ENCODE results near the gene SQSTM1. TPM values are rescaled to one million over a fixed set of nuclear protein-coding genes. Genes with fewer than 3 reads are reported as not detected.

Gene SQSTM1
- 366 and 589 TPM in 2 replicates for polyA plus RNA-seq (2011; rRNA removed)
- polyA minus RNA-seq (2011; rRNA and poly(A)+ RNA removed), result 215 and 259 TPM in 2 replicates

DNA sequence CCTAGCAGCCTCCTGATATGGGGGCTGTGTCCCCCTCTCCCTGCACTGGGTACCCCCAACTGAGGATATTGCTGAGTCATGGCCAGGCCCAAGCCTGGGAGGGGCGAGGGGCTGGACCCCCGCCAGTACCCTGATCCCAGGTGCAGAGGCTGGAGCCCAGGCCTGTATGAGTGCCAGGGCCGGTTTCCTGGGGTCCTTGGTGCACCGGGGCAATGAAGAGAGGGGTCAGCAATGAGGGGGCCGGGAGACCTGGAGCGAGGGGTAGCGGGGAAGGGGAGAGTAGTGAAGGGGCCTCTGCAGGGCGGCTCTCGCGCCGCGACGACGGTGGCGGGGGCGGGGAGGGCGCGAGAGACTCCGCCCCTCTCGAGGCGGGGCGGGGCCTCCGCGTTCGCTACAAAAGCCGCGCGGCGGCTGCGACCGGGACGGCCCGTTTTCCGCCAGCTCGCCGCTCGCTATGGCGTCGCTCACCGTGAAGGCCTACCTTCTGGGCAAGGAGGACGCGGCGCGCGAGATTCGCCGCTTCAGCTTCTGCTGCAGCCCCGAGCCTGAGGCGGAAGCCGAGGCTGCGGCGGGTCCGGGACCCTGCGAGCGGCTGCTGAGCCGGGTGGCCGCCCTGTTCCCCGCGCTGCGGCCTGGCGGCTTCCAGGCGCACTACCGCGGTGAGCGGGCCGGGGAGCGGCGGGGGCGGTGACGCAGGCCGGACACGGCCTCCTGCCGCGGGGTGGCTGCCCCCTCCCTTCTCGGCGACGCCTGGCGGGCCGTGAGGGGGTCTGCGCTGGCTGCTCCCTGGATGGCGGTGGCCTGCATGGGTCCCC, at the start of gene SQSTM1:
SQSTM1 (plus strand) TSS at position 423 of the 815 bp plus-strand sequence; CDS start at position 455, 32 bp downstream.
- ChIA-PET POLR2A (interaction anchor here (0.6 to 2.9 kb wide), 12 partner anchors 10 to 224 kb away, joined by 3 to 14 read pairs (median 6); partner anchors contain the start of genes HNRNPH1 and MAML1), CTCF (no interaction called here)
- H3K27ac ChIP-seq (ENCODE audit: low read depth, low read length), result peak within 1 kb of the TSS; percentile 99
- TF ChIP-seq, protein P1, sequence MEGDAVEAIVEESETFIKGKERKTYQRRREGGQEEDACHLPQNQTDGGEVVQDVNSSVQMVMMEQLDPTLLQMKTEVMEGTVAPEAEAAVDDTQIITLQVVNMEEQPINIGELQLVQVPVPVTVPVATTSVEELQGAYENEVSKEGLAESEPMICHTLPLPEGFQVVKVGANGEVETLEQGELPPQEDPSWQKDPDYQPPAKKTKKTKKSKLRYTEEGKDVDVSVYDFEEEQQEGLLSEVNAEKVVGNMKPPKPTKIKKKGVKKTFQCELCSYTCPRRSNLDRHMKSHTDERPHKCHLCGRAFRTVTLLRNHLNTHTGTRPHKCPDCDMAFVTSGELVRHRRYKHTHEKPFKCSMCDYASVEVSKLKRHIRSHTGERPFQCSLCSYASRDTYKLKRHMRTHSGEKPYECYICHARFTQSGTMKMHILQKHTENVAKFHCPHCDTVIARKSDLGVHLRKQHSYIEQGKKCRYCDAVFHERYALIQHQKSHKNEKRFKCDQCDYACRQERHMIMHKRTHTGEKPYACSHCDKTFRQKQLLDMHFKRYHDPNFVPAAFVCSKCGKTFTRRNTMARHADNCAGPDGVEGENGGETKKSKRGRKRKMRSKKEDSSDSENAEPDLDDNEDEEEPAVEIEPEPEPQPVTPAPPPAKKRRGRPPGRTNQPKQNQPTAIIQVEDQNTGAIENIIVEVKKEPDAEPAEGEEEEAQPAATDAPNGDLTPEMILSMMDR (IDR thresholded peaks at IDR 0.05; ENCODE audit: low read depth, low read length), result no peak
- no peaks in the 10 kb centered on the region; the same call in 1 of the 2 replicates for H3K9me3 ChIP-seq (ENCODE audit: control insufficient read depth, insufficient read depth, low read length)
- H3K27me3 ChIP-seq (ENCODE audit: control insufficient read depth, insufficient read depth, low read length), result no peaks in the 10 kb centered on the region
- peak; percentile 55 for DNase-seq (ENCODE audit: low read depth, low spot score)
- peak within 1 kb of the TSS; percentile 94 for H3K4me3 ChIP-seq (ENCODE audit: low read depth, low read length)

DNA sequence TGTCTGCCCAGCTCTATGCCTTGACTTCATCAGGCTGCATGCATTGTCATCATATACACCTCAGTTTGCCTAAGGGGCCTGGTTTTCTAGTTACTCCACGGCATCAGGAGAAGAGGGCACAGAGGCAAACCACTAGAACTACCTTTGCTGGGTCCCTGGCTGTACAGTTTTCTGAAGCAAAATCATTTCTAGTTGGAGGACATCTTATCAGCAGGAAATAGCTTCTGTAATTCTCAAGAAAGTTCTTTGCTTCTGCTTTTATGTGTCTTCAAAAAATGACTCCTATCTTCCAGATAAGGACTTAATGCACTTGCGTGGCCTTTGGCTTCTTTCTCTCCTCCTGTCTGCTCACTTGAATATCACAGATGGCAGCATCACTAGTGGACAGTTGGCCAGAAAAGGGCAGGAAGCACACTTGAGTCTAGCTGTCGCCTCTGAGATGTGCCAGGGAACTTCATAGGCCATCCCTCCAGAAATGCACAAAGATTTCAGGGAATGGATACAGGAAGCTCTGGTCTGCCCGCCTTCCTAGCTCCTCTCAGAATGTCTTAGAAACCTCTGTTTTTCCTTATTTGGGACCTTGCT, 49.3 kb upstream of the SQSTM1 start:
- Histone ChIP-seq H3K27me3 (ENCODE audit: control insufficient read depth, insufficient read depth, low read length) (no peaks in the 10 kb centered on the region), H3K4me3 (ENCODE audit: low read depth, low read length) (no peak overlapping the region), H3K9me3 (ENCODE audit: control insufficient read depth, insufficient read depth, low read length) (no peaks in the 10 kb centered on the region; the same call in 1 of the 2 replicates), H3K27ac (ENCODE audit: low read depth, low read length) (no peak overlapping the region)
- TF ChIP-seq, protein P1 (IDR thresholded peaks at IDR 0.05; ENCODE audit: low read depth, low read length), result no peak
- ChIA-PET CTCF (interaction anchor here (0.9 kb wide), 1 partner anchor 30 kb away, joined by 3 read pairs; no protein-coding TSS in a partner anchor), POLR2A (no interaction called here)
- DNase-seq (ENCODE audit: low read depth, low spot score), result no peak

DNA sequence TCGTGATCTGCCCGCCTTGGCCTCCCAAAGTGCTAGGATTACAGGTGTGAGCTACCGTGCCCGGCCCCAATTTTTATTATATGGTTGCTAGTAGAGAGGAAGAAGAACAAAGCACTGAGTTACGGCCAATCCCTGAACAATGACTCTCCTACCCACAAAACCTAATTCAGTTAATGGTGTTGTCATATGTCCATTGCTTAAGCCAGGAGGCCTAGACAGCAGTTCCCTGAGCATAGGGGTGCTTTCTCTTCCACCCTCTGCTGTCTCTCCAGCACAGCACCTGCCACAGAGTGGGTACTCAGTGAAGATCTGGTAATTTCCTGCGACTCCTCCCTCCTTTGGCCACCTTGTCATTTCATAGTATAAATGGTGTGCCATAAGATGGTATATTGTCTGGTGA, 48.4 kb upstream of the SQSTM1 start:
- ChIA-PET CTCF (interaction anchor here (0.6 kb wide), 2 partner anchors 23 to 108 kb away, joined by 4 to 9 read pairs; no protein-coding TSS in a partner anchor), POLR2A (no interaction called here)
- Histone ChIP-seq H3K4me3 (ENCODE audit: low read depth, low read length) (no peak overlapping the region), H3K27me3 (ENCODE audit: control insufficient read depth, insufficient read depth, low read length) (no peaks in the 10 kb centered on the region), H3K9me3 (ENCODE audit: control insufficient read depth, insufficient read depth, low read length) (no peaks in the 10 kb centered on the region), H3K27ac (ENCODE audit: low read depth, low read length) (no peak overlapping the region)
- DNase-seq (ENCODE audit: low read depth, low spot score), result no peak
- TF ChIP-seq, protein P1 (IDR thresholded peaks at IDR 0.05; ENCODE audit: low read depth, low read length), result no peak

DNA sequence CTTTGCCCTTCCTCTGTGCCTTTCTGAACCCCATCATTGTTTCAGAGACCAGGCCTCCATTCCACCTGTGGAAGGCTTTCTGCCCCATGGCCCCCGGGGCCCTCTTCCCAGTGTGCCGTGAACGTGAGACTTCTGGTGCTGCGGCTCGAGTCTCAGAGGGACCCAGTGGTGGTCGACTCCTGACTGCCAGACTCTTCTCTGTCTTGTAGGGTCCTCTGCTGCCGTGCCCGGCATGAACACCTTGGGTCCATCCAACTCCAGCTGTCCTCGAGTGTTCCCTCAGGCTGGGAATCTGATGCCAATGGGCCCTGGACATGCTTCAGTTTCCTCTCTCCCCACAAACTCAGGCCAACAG, 47.0 kb upstream of the SQSTM1 start:
- no peak overlapping the region for H3K4me3 ChIP-seq (ENCODE audit: low read depth, low read length)
- no peak for DNase-seq (ENCODE audit: low read depth, low spot score)
- POLR2A ChIA-PET, result no interaction called here
- no peak overlapping the region for H3K27ac ChIP-seq (ENCODE audit: low read depth, low read length)
- H3K27me3 ChIP-seq (ENCODE audit: control insufficient read depth, insufficient read depth, low read length), result no peaks in the 10 kb centered on the region
- CTCF ChIA-PET, result no interaction called here
- no peaks in the 10 kb centered on the region for H3K9me3 ChIP-seq (ENCODE audit: control insufficient read depth, insufficient read depth, low read length)
- TF ChIP-seq, protein P1 (IDR thresholded peaks at IDR 0.05; ENCODE audit: low read depth, low read length), result no peak

DNA sequence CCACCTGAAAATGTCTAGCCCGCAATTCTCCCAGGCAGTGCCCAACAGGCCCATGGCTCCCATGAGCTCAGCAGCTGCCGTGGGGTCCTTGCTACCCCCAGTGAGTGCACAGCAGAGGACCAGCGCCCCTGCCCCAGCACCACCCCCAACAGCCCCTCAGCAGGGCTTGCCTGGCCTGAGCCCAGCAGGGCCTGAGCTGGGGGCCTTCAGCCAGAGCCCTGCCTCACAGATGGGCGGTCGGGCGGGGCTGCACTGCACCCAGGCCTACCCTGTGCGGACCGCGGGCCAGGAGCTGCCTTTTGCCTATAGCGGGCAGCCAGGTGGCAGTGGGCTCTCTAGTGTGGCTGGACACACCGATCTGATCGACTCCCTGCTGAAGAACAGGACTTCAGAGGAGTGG, 46.3 kb upstream of the SQSTM1 start:
- TF ChIP-seq, protein P1 (IDR thresholded peaks at IDR 0.05; ENCODE audit: low read depth, low read length), result no peak
- Histone ChIP-seq H3K27ac (ENCODE audit: low read depth, low read length) (no peak overlapping the region), H3K4me3 (ENCODE audit: low read depth, low read length) (no peak overlapping the region), H3K27me3 (ENCODE audit: control insufficient read depth, insufficient read depth, low read length) (no peaks in the 10 kb centered on the region), H3K9me3 (ENCODE audit: control insufficient read depth, insufficient read depth, low read length) (no peaks in the 10 kb centered on the region)
- no peak for DNase-seq (ENCODE audit: low read depth, low spot score)
- ChIA-PET POLR2A (no interaction called here), CTCF (no interaction called here)
